ENCODE measurements around the gene PARL.
"Not testable (repeated sequence)": the region's sequence is repeated elsewhere in the genome, so short reads cannot be mapped to it uniquely, and the experiment has no call there.

PARL gene

GRCh38 chr3:183816681-183817510 is 67.8 kb downstream of the PARL start:
- no peak for DNase-seq

GRCh38 chr3:183815951-183816475 is 68.7 kb downstream of the PARL start:
- no peak for DNase-seq

GRCh38 chr3:183815563-183815940 is 69.1 kb downstream of the PARL start:
- DNase-seq, result no peak

- DNase-seq, result no peak
Measured at GRCh38 chr3:183814240-183814639, 70.4 kb downstream of the PARL start.

- no peak for DNase-seq
Measured at GRCh38 chr3:183812761-183813445, 71.8 kb downstream of the PARL start.

- DNase-seq, result no peak
Measured at GRCh38 chr3:183811638-183812037, 73.0 kb downstream of the PARL start.

- no peak for DNase-seq
Measured at GRCh38 chr3:183810643-183811594, 73.8 kb downstream of the PARL start.

- no peak for DNase-seq
Measured at GRCh38 chr3:183809270-183809669, 75.4 kb downstream of the PARL start.

- no peak for DNase-seq
Measured at GRCh38 chr3:183808355-183808754, 76.3 kb downstream of the PARL start.

GRCh38 chr3:183807881-183808280 is 76.8 kb downstream of the PARL start:
- no peak for DNase-seq

- no peak for DNase-seq
Measured at GRCh38 chr3:183807209-183807728, 77.4 kb downstream of the PARL start.

- no peak for DNase-seq
Measured at GRCh38 chr3:183802989-183803388, 81.7 kb downstream of the PARL start.

- no peak for DNase-seq
Measured at GRCh38 chr3:183801601-183802000, 83.1 kb downstream of the PARL start.

- no peak for DNase-seq
Measured at GRCh38 chr3:183800243-183800863, 84.3 kb downstream of the PARL start.

- no peak for DNase-seq
Measured at GRCh38 chr3:183799461-183799860, 85.2 kb downstream of the PARL start.

GRCh38 chr3:183797996-183798395 is 86.7 kb downstream of the PARL start:
- no peak for DNase-seq

- no peak for DNase-seq
Measured at GRCh38 chr3:183796372-183796771, 88.3 kb downstream of the PARL start.

- DNase-seq, result no peak
Measured at GRCh38 chr3:183794452-183794851, 90.2 kb downstream of the PARL start.

- DNase-seq, result no peak
Measured at GRCh38 chr3:183792976-183793375, 91.7 kb downstream of the PARL start.

GRCh38 chr3:183790700-183791099 is 94.0 kb downstream of the PARL start:
- DNase-seq, result no peak

- DNase-seq, result no peak
Measured at GRCh38 chr3:183789826-183790225, 94.9 kb downstream of the PARL start.

- DNase-seq, result not testable (repeated sequence)
Measured at GRCh38 chr3:183784503-183784902, 100.2 kb downstream of the PARL start.
